ENCODE measurements around the gene AP4B1.

Gene AP4B1

GRCh38 chr1:113891631-113892220 lies 12.9 kb downstream of the AP4B1 start:
- no peak for DNase-seq

GRCh38 chr1:113890816-113891215 lies 13.8 kb downstream of the AP4B1 start:
- DNase-seq = no peak

GRCh38 chr1:113887402-113888175 lies 17.0 kb downstream of the AP4B1 start, which contains the start of gene BCL2L15:
Gene BCL2L15, minus strand, starts transcription at chr1:113887581. Its CDS starts 206 bp downstream, at chr1:113887375.
- DNase-seq = no peak

GRCh38 chr1:113886417-113887401 lies 17.9 kb downstream of the AP4B1 start:
- DNase-seq = no peak

GRCh38 chr1:113881661-113882060 lies 22.9 kb downstream of the AP4B1 start:
- DNase-seq = no peak

GRCh38 chr1:113879739-113880038 lies 24.9 kb downstream of the AP4B1 start:
- DNase-seq = no peak

- DNase-seq = no peak
Observed at GRCh38 chr1:113876176-113876575, 28.4 kb downstream of the AP4B1 start.

GRCh38 chr1:113875714-113876113 lies 28.9 kb downstream of the AP4B1 start:
- DNase-seq = no peak

- DNase-seq = no peak
Observed at GRCh38 chr1:113874012-113874879, 30.4 kb downstream of the AP4B1 start.

GRCh38 chr1:113872219-113872935 lies 32.2 kb downstream of the AP4B1 start:
- DNase-seq = no peak

- DNase-seq = peak; percentile 75 to 76
Observed at GRCh38 chr1:113871597-113872113, 32.9 kb downstream of the AP4B1 start, which contains the start of gene PTPN22. Gene PTPN22, minus strand, starts transcription at chr1:113871712.

- DNase-seq = no peak
Observed at GRCh38 chr1:113870778-113871177, 33.8 kb downstream of the AP4B1 start.

- no peak for DNase-seq
Observed at GRCh38 chr1:113868387-113869083, 36.1 kb downstream of the AP4B1 start.

- no peak for DNase-seq
Observed at GRCh38 chr1:113861641-113862040, 43.0 kb downstream of the AP4B1 start.

GRCh38 chr1:113860891-113861290 lies 43.7 kb downstream of the AP4B1 start:
- no peak for DNase-seq

GRCh38 chr1:113859478-113860175 lies 45.0 kb downstream of the AP4B1 start:
- no peak for DNase-seq

- no peak for DNase-seq
Observed at GRCh38 chr1:113858982-113859381, 45.6 kb downstream of the AP4B1 start.

- no peak for DNase-seq
Observed at GRCh38 chr1:113858418-113858817, 46.2 kb downstream of the AP4B1 start.

- DNase-seq = no peak
Observed at GRCh38 chr1:113857776-113858175, 46.8 kb downstream of the AP4B1 start.

GRCh38 chr1:113856401-113856790 lies 48.2 kb downstream of the AP4B1 start:
- DNase-seq = no peak

All from stimulated activated CD4-positive, alpha-beta T cell treated with anti-CD3 and anti-CD28 coated beads, Interleukin-2, amount 100 ng/mL, for 24 hours (primary cell).